H1 (cell line): ENCODE results near the gene WDR48. TPM values are rescaled to one million over a fixed set of nuclear protein-coding genes. Genes with fewer than 3 reads are reported as not detected.

ENCODE experiments used
- polyA plus RNA-seq, 7 experiments: library from polyadenylated mRNA; depleted of rRNA in 3 of 7; stranded (reverse) in 5 of 7; unstranded in 2 of 7; fragments of >200 nt in 5 of 7; fragments of 200-250 nt in 2 of 7; gene quantifications; 1 replicate in 5 of 7; 2 replicates in 1 of 7; 4 replicates in 1 of 7; pipeline versions ENCODE4 v1.2.1 to v1.2.3, GENCODE V29; 2011 to 2013; ENCODE audit warnings: missing spikeins in 2 of 7, mixed read lengths in 2 of 7
- total RNA-seq: library from RNA; stranded (reverse); fragmentation: NEBNext Ultra II Directional; extraction: Animal tissue kit (Norgen Biotek cat#: 25700); gene quantifications from 2 replicates; pipeline ENCODE4 v1.2.1, GENCODE V29; 2021
- TF ChIP-seq, protein P1 (sequence below), 3 experiments: IDR thresholded peaks; 1 replicate in 2 of 3; 2 replicates in 1 of 3; pipeline versions ENCODE4 v1.5.1 to v1.6.1; 2011; ENCODE audit warnings: low read length in 3 of 3, mild to moderate bottlenecking in 3 of 3, inconsistent platforms in 2 of 3, low read depth in 1 of 3, moderate library complexity in 1 of 3; ENCODE audit not compliant: insufficient read depth in 1 of 3; ENCODE audit errors: control extremely low read depth in 1 of 3

Gene WDR48
- total and polyA plus RNA-seq, 2 of the 8 experiments (the other 6 are each of a cell fraction or from before 2014, with no cell fraction given) = 21.2 to 54.1 TPM

DNA sequence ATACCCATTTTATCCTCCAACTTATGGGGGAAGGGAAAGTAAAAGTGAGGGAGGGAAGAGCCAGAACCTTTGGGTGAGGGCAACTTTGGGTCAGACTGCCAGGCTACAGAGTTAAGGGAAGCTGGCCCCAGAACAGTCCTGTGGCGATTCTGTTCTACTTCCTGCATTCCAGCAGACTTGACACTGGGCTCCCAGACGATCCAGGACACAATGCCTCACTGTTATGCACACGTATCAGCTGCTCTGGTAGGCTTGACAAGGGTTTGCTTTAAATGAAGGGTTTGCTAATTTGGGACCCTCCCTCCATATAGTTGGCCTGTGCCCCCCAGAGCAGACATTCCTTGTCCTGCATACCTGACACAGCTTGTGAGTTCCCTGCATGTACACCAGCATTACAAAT lies 45.0 kb downstream of the WDR48 start (continued):
- TF ChIP-seq, protein P1, sequence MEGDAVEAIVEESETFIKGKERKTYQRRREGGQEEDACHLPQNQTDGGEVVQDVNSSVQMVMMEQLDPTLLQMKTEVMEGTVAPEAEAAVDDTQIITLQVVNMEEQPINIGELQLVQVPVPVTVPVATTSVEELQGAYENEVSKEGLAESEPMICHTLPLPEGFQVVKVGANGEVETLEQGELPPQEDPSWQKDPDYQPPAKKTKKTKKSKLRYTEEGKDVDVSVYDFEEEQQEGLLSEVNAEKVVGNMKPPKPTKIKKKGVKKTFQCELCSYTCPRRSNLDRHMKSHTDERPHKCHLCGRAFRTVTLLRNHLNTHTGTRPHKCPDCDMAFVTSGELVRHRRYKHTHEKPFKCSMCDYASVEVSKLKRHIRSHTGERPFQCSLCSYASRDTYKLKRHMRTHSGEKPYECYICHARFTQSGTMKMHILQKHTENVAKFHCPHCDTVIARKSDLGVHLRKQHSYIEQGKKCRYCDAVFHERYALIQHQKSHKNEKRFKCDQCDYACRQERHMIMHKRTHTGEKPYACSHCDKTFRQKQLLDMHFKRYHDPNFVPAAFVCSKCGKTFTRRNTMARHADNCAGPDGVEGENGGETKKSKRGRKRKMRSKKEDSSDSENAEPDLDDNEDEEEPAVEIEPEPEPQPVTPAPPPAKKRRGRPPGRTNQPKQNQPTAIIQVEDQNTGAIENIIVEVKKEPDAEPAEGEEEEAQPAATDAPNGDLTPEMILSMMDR (IDR thresholded peaks at IDR 0.05; ENCODE audit: control extremely low read depth in 1 of 3, insufficient read depth in 1 of 3, low read depth in 1 of 3, low read length in 3 of 3) = no peak
